ENCODE data around the gene ATXN10. TPM values are rescaled to one million over a fixed set of nuclear protein-coding genes. Genes with fewer than 3 reads are reported as not detected.
A peak's percentile ranks its signal among the peaks of the same experiment; 100 is the strongest.

Gene ATXN10
- total and polyA plus RNA-seq, 10 of the 15 experiments (the other 5 are each of a cell fraction or from before 2014, with no cell fraction given): 29.2 to 249 (median 146) TPM

- TF ChIP-seq ZNF592 (IDR thresholded peaks at IDR 0.05) (0 out of 2 replicates have a peak, but pooled peaks have one; percentile 28), ZBTB11 (CRISPR knock-in tag; IDR thresholded peaks at IDR 0.05) (no peak), ESRRA (IDR thresholded peaks at IDR 0.05; ENCODE audit: low read length) (no peak), PAX5 (IDR thresholded peaks at IDR 0.05; ENCODE audit: borderline replicate concordance, low read depth, low read length) (no peak), RAD51 (IDR thresholded peaks at IDR 0.05) (no peak), MEF2A (IDR thresholded peaks at IDR 0.05; ENCODE audit: insufficient read depth, low read depth, low read length) (0 out of 2 replicates have a peak, but pooled peaks have one; percentile 43), RUNX3 (IDR thresholded peaks at IDR 0.05; ENCODE audit: low read length) (no peak), ATF3 (IDR thresholded peaks at IDR 0.05; ENCODE audit: borderline replicate concordance, extremely low read depth, low read depth, low read length) (0 out of 2 replicates have a peak, but pooled peaks have one; percentile 39), IRF4 (IDR thresholded peaks at IDR 0.05; ENCODE audit: low read depth, low read length) (no peak), CUX1 (IDR thresholded peaks at IDR 0.05; ENCODE audit: insufficient replicate concordance, low read depth, low read length) (no peak), ZNF24 (IDR thresholded peaks at IDR 0.05) (no peak), USF2 (IDR thresholded peaks at IDR 0.05; ENCODE audit: borderline replicate concordance, low read depth, low read length) (no peak; the same call in 1 of the 2 replicates), SMC3 (IDR thresholded peaks at IDR 0.05; ENCODE audit: borderline replicate concordance, low read length) (peak; percentile 96)
Observed at GRCh38 chr22:45645526-45646414, 25.9 kb upstream of the ATXN10 start (continued).

All from GM12878 (cell line).